ENCODE measurements around the gene ATAD3B.
"Not testable (repeated sequence)": the region's sequence is repeated elsewhere in the genome, so short reads cannot be mapped to it uniquely, and the experiment has no call there.

DNA sequence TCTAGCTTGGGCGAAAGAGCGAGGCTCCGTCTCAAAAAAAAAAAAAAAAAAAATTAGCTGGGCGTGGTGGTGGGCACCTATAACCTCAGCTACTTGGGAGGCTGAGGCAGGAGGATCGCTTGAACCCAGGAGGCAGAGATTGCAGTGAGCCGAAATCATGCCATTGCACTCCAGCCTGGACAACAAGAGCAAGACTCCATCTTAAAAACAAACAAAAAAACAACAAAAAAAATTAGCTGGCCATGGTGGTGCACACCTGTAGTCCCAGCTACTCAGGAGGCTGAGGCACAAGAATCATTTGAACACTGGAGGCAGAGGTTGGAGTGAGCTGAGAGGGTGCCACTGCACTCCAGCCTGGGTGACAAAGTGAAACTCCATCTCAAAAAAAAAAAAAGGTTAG lies 42.6 kb upstream of the ATAD3B start:
- TF ChIP-seq, protein P1, sequence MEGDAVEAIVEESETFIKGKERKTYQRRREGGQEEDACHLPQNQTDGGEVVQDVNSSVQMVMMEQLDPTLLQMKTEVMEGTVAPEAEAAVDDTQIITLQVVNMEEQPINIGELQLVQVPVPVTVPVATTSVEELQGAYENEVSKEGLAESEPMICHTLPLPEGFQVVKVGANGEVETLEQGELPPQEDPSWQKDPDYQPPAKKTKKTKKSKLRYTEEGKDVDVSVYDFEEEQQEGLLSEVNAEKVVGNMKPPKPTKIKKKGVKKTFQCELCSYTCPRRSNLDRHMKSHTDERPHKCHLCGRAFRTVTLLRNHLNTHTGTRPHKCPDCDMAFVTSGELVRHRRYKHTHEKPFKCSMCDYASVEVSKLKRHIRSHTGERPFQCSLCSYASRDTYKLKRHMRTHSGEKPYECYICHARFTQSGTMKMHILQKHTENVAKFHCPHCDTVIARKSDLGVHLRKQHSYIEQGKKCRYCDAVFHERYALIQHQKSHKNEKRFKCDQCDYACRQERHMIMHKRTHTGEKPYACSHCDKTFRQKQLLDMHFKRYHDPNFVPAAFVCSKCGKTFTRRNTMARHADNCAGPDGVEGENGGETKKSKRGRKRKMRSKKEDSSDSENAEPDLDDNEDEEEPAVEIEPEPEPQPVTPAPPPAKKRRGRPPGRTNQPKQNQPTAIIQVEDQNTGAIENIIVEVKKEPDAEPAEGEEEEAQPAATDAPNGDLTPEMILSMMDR (IDR thresholded peaks at IDR 0.05 in 4 of 5, conservative IDR thresholded peaks at IDR 0.05 in 1 of 5): not testable (repeated sequence)
- not testable (repeated sequence) for TF ChIP-seq POLR2A (IDR thresholded peaks at IDR 0.05)
